GM12878 (cell line): ENCODE measurements around the gene CCDC8. TPM values are rescaled to one million over a fixed set of nuclear protein-coding genes. Genes with fewer than 3 reads are reported as not detected.

ENCODE experiments used
- ATAC-seq: fragments of 200-7000 bp; cut with Tn5 transposase; 3 replicates; pipeline ENCODE4 v1.9.1; 2020; ENCODE audit warnings: mild to moderate bottlenecking, moderate library complexity
- BruUV-seq: library from RNA; stranded (reverse); fragments of 400-500 nt; replicated peaks from 2 replicates; lab custom pipeline; 2021; lab: Mats Ljungman, UMichigan
- CTCF ChIA-PET: fragments of 300-600 bp; sonication (Branson Sonifier 250); formaldehyde crosslinking; extraction: SDS; loops from one replicate; lab custom pipeline; 2021; ENCODE audit warnings: inconsistent platforms; lab: Yijun Ruan, JAX
- POLR2A ChIA-PET: fragments of 350-600 bp; formaldehyde crosslinking; extraction: SDS; loops from one replicate; lab custom pipeline; 2021; ENCODE audit warnings: inconsistent platforms; lab: Charles Lee
- RAD21 ChIA-PET: fragments of 300-600 bp; sonication (Branson Sonifier 250); formaldehyde crosslinking; loops from one replicate; lab custom pipeline; 2023; ENCODE audit warnings: antibody characterized with exemption; ENCODE audit not compliant: unreplicated experiment; lab: Charles Lee
- SMC1A ChIA-PET: fragments of 300-600 bp; sonication (Branson Sonifier 250); formaldehyde crosslinking; loops from one replicate; lab custom pipeline; 2023; ENCODE audit not compliant: unreplicated experiment, uncharacterized antibody; lab: Charles Lee
- DNase-seq: peaks from one replicate; pipeline ENCODE4 v3.0.0-alpha.2; 2011; ENCODE audit warnings: low read depth, low spot score
- FAIRE-seq: peaks from 3 replicates; lab custom pipeline; 2011; peaks lifted over from hg19 to GRCh38; lab: Jason Lieb, UNC
- H2AFZ ChIP-seq: 2 replicates; pipeline ENCODE4 v1.6.0; 2011; ENCODE audit warnings: low read depth, low read length, control low read depth; ENCODE audit not compliant: control insufficient read depth
- H3K27ac ChIP-seq: 2 replicates; pipeline ENCODE4 v1.5.1; 2011; ENCODE audit warnings: control low read depth; ENCODE audit not compliant: control insufficient read depth, insufficient read depth
- H3K27me3 ChIP-seq, 2 experiments: replicated peaks in 1 of 2; 2 replicates each; pipeline versions ENCODE4 v1.6.0 to v1.6.1; 2011; ENCODE audit warnings: low read length in 1 of 2; ENCODE audit not compliant: control insufficient read depth in 2 of 2, insufficient read depth in 2 of 2
- H3K36me3 ChIP-seq, 2 experiments: 2 replicates each; pipeline ENCODE4 v1.5.1; 2011; ENCODE audit warnings: low read length in 1 of 2; ENCODE audit not compliant: control insufficient read depth in 2 of 2, insufficient read depth in 2 of 2
- H3K4me1 ChIP-seq: 2 replicates; pipeline ENCODE4 v1.6.1; 2011; ENCODE audit warnings: mild to moderate bottlenecking, low read length, moderate library complexity, mixed read lengths; ENCODE audit not compliant: control insufficient read depth, insufficient read depth
- H3K4me2 ChIP-seq: 2 replicates; pipeline ENCODE4 v1.6.0; 2011; ENCODE audit warnings: control low read depth; ENCODE audit not compliant: control insufficient read depth, insufficient read depth
- H3K4me3 ChIP-seq: fragments of 200-600 bp; sonication (generic); 2 replicates; pipeline ENCODE4 v1.5.1; 2016
- H3K79me2 ChIP-seq: 2 replicates; pipeline ENCODE4 v1.6.0; 2011; ENCODE audit warnings: low read length; ENCODE audit not compliant: control insufficient read depth, insufficient read depth
- H3K9ac ChIP-seq: 2 replicates; pipeline ENCODE4 v1.8.0; 2011; ENCODE audit warnings: low read length, control low read depth, mixed read lengths; ENCODE audit not compliant: control insufficient read depth, insufficient read depth
- H3K9me3 ChIP-seq: replicated peaks from 3 replicates; pipeline ENCODE4 v1.5.1; 2011; ENCODE audit warnings: mild to moderate bottlenecking, low read length; ENCODE audit not compliant: control insufficient read depth, insufficient read depth
- H4K20me1 ChIP-seq: 2 replicates; pipeline ENCODE4 v1.6.0; 2011; ENCODE audit not compliant: control insufficient read depth, insufficient read depth
- JUND ChIP-seq: IDR thresholded peaks from 2 replicates; pipeline ENCODE4 v1.6.1; 2012; ENCODE audit warnings: low read depth, mild to moderate bottlenecking, low read length, improper control_type of control experiment, moderate library complexity
- MAX ChIP-seq: IDR thresholded peaks from 2 replicates; pipeline ENCODE4 v1.6.1; 2012; ENCODE audit warnings: low read depth, low read length, improper control_type of control experiment
- MTA3 ChIP-seq: IDR thresholded peaks from 2 replicates; pipeline ENCODE4 v1.6.1; 2012; ENCODE audit warnings: low read length, inconsistent platforms, borderline replicate concordance
- MYB ChIP-seq: fragments of 150-350 bp; IDR thresholded peaks from 2 replicates; pipeline ENCODE4 v1.6.1; 2014; ENCODE audit warnings: mild to moderate bottlenecking, low read depth, low read length, borderline replicate concordance
- MYC ChIP-seq: IDR thresholded peaks from 2 replicates; pipeline ENCODE4 v1.6.1; 2011; ENCODE audit warnings: mild to moderate bottlenecking, low read length, moderate library complexity, inconsistent platforms; ENCODE audit not compliant: insufficient read depth, insufficient replicate concordance, insufficient read length, severe bottlenecking
- NKRF ChIP-seq: fragments of 450-650 bp; conservative IDR thresholded peaks from 2 replicates; pipeline ENCODE4 v1.6.1; 2017; ENCODE audit warnings: mild to moderate bottlenecking, moderate library complexity
- NR2C1 ChIP-seq: fragments of 450-650 bp; IDR thresholded peaks from 2 replicates; pipeline ENCODE4 v1.6.1; 2017; ENCODE audit warnings: antibody characterized with exemption, mild to moderate bottlenecking, moderate library complexity
- POLR2A ChIP-seq: IDR thresholded peaks from 2 replicates; pipeline ENCODE4 v1.6.1; 2011; ENCODE audit warnings: low read depth, mild to moderate bottlenecking, low read length
- PRDM15 ChIP-seq: fragments of 450-650 bp; formaldehyde crosslinking; IDR thresholded peaks from 2 replicates; pipeline ENCODE4 v1.4.0; 2020; ENCODE audit warnings: mild to moderate bottlenecking, moderate library complexity
- SIX5 ChIP-seq: IDR thresholded peaks from 2 replicates; pipeline ENCODE4 v1.6.1; 2011; ENCODE audit warnings: mild to moderate bottlenecking, low read depth, low read length, moderate library complexity; ENCODE audit not compliant: severe bottlenecking
- SMAD1 ChIP-seq: fragments of 450-650 bp; IDR thresholded peaks from 2 replicates; pipeline ENCODE4 v1.6.1; 2018; ENCODE audit warnings: mild to moderate bottlenecking, low read depth; ENCODE audit not compliant: partially characterized antibody
- SMAD5 ChIP-seq: IDR thresholded peaks from 2 replicates; pipeline ENCODE4 v1.6.1; 2016; ENCODE audit warnings: antibody characterized with exemption, low read depth
- YBX1 ChIP-seq: fragments of 450-650 bp; IDR thresholded peaks from 2 replicates; pipeline ENCODE4 v1.6.1; 2016; ENCODE audit warnings: antibody characterized with exemption
- WGBS: methylation state at CpG from one replicate; pipeline ENCODE4 v1.1.6; 2016; ENCODE audit warnings: low lambda C conversion rate; ENCODE audit not compliant: insufficient replicate concordance, insufficient coverage; ENCODE audit errors: missing lambda C conversion rate; 5-methylcytosine and 5-hydroxymethylcytosine counted together
- in situ Hi-C: fragments of 300-500 bp; cut with MboI; formaldehyde crosslinking; loops from 9 replicates; pipeline ENCODE4 v1.14.3; 2018; ENCODE audit warnings: mixed read lengths
- intact Hi-C: fragments of 100-400 bp; cut with micrococcal nuclease; formaldehyde crosslinking; loops from one replicate; pipeline ENCODE4 v1.14.2; 2022; ENCODE audit not compliant: unreplicated experiment
- polyA plus RNA-seq, 11 experiments: library from polyadenylated mRNA; depleted of rRNA in 4 of 11; unstranded in 6 of 11; stranded (reverse) in 5 of 11; fragments of >200 nt; fragmentation: Nextera tagmentation in 4 of 11; fragmentation: Illumina TruSeq in 1 of 11; extraction: Ambion mirVana in 4 of 11; extraction: Trizol in 1 of 11; gene quantifications; 1 replicate in 1 of 11; 2 replicates in 10 of 11; pipeline versions ENCODE4 v1.2.1 to v1.2.3, GENCODE V29; 2011 to 2016; ENCODE audit warnings: inconsistent platforms in 2 of 11, missing spikeins in 2 of 11, low read depth in 1 of 11
- total RNA-seq, 4 experiments: library from RNA; depleted of rRNA in 3 of 4; stranded (reverse); fragments of >200 nt in 3 of 4; fragmentation: Illumina TruSeq in 1 of 4; extraction: Trizol in 1 of 4; gene quantifications; 2 replicates each; pipeline versions ENCODE4 v1.2.1 to v1.2.3, GENCODE V29; 2013 to 2021

The CCDC8 gene
- total and polyA plus RNA-seq, 10 of the 15 experiments (the other 5 are each of a cell fraction or from before 2014, with no cell fraction given), result under 0.01 to 0.15 (median 0.05) TPM; not detected in 5

GRCh38 chr19:46411925-46412649, 1.3 kb downstream of the CCDC8 start (continued):
- no peak for TF ChIP-seq MYB
- no peak for TF ChIP-seq JUND
- no peak for TF ChIP-seq NKRF
- no peak for TF ChIP-seq MAX
- TF ChIP-seq POLR2A, result no peak
- TF ChIP-seq MYC, result no peak

GRCh38 chr19:46411088-46411924, 2.1 kb downstream of the CCDC8 start:
- RAD21 ChIA-PET, result interaction anchor here (0.5 kb wide), 1 partner anchor 1364 kb away, joined by 9 read pairs; no protein-coding TSS in a partner anchor
- no peaks in the 10 kb centered on the region for H3K9me3 ChIP-seq
- H3K27ac ChIP-seq, result no peak overlapping the region
- 30% methylated on average over 13 of the region's 13 CpGs for WGBS
- in situ Hi-C loops (no loop called here), intact Hi-C loops (no loop called here)
- POLR2A ChIA-PET, result no interaction called here
- H3K4me1 ChIP-seq, result no peaks in the 10 kb centered on the region
- no TSS peak for BruUV-seq
- no peaks in the 10 kb centered on the region for H4K20me1 ChIP-seq
- FAIRE-seq, result no peak
- no peak overlapping the region for H3K9ac ChIP-seq
- H2AFZ ChIP-seq, result no peak overlapping the region
- H3K4me2 ChIP-seq, result no peak overlapping the region
- H3K36me3 ChIP-seq, result no peaks in the 10 kb centered on the region
- no peak for DNase-seq
- no peaks in the 10 kb centered on the region; a peak in 3 of 4 replicates for H3K27me3 ChIP-seq
- H3K79me2 ChIP-seq, result no peaks in the 10 kb centered on the region
- SMC1A ChIA-PET, result no interaction called here
- no peak for ATAC-seq
- H3K4me3 ChIP-seq, result no peak overlapping the region
- CTCF ChIA-PET, result no interaction called here
- TF ChIP-seq SMAD1, result no peak
- no peak for TF ChIP-seq PRDM15
- no peak for TF ChIP-seq SIX5
- TF ChIP-seq NR2C1, result no peak
- TF ChIP-seq MTA3, result no peak
- TF ChIP-seq SMAD5, result no peak
- no peak for TF ChIP-seq YBX1
